Measurements from ENCODE around the gene DNAJC27.
A peak's percentile ranks its signal among the peaks of the same experiment; 100 is the strongest.
"Not testable (repeated sequence)": the region's sequence is repeated elsewhere in the genome, so short reads cannot be mapped to it uniquely, and the experiment has no call there.

DNAJC27 gene

DNA sequence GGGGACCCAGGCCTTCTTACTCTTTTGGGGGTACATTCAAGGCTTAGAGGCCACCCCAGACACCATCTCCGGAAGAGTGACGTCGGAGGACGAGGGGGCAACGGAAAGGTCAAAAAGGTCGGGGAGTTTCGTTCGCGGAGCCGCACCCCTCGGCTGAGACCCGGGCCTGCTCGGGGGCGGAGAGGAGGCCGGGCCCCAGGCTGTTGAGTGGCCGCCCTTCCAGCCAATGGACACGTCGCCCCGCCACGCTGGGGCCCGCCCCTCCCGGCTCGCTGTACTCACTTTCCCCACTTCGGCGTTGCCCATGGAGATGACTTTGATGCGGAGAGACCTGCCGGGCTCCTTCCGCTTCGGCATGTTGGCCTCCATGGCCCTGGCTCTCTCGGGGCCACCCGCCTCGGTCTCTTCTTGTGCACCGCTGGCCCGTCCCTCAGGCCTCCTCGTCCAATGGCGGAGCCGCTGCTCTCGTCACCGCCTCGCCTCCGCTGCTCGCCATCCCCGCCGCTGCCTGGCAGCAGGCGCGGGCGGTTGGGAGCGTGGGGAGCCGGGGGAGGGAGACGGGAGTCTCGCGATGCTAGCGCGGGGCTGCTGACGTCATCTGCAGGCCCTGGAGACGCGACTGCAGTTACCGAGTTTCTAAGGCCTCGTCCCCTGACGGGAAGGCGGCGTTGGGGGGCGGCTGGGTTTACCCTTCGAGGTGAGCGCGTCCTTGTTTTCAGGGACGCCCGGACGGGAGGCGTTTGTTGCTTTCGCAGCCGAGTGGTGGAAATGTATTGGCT lies at the start of gene DNAJC27:
TSS of gene DNAJC27 (minus strand) at position 420 of the 779 bp plus-strand sequence. CDS start at position 369, 51 bp downstream.
- peak; percentile 98 for DNase-seq

GRCh38 chr2:25018681-25019080 lies 46.9 kb upstream of the DNAJC27 start:
- no peak for DNase-seq

GRCh38 chr2:25014631-25015030 lies 42.9 kb upstream of the DNAJC27 start:
- no peak for DNase-seq

DNA sequence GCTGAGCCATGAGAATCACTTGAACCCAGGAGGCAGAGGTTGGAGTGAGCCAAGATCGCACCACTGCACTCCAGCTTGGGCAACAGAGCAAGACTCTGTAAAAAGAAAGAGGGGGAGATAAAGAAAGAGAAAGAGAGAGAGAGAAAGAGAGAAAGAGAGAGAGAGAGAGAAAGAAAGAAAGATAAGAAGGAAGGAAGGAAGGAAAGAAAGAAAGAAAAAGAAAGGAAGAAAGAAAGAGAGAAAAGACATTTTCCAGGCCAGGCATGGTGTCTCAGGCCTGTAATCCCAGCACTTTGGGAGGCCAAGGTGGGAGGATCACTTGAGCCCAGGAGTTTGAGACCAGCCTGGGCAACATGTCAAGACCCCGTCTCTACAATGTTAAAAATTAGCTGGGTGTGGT lies 39.6 kb upstream of the DNAJC27 start:
- not testable (repeated sequence) for DNase-seq

- DNase-seq = no peak
Measured at GRCh38 chr2:25009954-25010353, 38.2 kb upstream of the DNAJC27 start.

- DNase-seq = no peak
Measured at GRCh38 chr2:25002066-25002465, 30.3 kb upstream of the DNAJC27 start.

DNA sequence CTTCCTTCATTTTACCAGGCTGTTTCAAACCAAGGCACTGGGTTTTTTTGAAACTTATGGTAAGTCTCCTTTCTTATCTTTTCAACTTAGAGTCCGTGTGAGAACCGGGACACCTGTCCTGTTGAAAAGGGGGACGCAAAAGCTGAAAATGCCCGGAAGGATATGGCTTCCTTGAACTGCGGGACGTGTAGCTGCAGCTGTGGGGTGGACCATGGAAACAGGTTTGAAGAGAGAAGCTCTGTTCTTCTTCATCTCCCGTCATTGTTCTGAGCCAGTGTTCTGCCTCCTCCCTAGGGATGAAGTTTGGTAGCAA lies 29.5 kb upstream of the DNAJC27 start:
- DNase-seq = no peak

- no peak for DNase-seq
Measured at GRCh38 chr2:25000503-25001324, 29.0 kb upstream of the DNAJC27 start.

DNA sequence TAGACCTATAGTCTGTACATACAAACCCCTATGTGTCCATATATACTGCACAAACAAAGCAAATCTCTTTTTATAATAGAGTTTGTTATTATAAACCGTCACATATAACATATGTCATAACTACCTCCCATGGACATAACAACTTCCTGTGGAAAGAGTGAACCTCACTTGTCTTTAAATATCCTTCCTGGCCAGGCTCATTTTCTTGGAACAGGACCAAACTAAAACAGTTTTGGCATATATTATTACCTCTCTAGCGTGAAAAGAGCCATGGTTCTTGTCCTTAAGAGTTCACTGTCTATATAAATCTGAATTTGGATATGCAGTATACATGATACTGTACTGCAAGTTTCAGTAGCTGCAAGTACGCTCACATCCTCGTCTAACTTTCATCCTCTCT lies 28.3 kb upstream of the DNAJC27 start:
- no peak for DNase-seq

- not testable (repeated sequence) for DNase-seq
Measured at GRCh38 chr2:24999097-24999496, 27.3 kb upstream of the DNAJC27 start.

GRCh38 chr2:24994146-24994724 lies 22.5 kb upstream of the DNAJC27 start:
- no peak for DNase-seq

DNA sequence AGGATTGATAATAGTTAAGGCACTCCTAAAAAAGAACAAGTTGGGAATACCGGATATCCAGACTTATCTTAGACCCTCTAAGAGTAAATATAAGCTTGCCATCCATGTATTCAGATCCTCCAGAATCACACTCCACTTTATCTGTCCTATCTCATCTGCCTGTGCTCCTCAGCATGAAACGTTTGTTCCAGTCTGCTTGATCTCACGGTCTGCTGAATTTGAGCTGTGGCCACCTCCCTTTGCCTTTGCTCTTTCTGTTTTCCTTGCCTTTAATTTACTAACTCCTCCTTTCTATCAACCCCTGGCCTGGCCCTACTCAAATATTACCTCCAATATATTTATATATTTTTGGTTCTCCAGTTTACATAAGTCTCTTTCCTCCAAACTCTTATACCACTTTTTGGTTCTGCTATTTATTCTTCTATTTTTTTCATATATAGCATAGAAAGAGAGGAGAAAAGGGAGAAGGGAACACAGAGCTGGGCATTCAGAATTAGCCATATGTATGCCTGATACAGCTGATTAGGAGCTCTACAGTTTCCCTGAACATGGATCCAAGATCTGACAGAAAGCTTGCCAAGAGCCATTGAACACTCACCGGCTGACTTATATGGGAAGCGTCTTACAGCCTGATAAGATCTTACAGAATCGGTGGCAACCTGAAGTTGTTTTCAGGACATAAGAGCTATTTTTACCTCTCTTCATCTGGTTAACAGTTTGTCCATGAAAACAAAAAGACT lies 21.8 kb upstream of the DNAJC27 start:
- no peak for DNase-seq

GRCh38 chr2:24986372-24986771 lies 14.6 kb upstream of the DNAJC27 start:
- peak; percentile 76 for DNase-seq

- DNase-seq = no peak
Measured at GRCh38 chr2:24985511-24985910, 13.8 kb upstream of the DNAJC27 start.

DNA sequence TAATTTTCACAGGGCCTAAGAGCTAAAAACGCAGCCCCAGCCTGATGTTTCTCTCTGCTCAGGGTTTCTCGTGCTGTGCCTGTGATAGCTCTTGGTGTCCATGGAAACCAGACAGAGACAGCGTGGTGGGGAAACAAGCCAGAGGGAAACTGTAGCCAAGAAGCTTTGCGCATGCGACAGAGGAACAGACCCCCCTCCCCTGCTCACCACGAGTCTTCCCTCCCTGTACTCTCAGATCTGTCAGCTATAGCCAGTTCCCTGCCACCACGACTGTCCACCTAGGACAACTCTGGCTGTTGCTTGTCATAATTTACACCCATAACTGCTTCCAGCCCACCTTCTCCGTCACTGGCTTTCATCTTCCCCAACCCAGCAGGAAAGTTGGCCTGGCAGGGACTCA lies 13.2 kb upstream of the DNAJC27 start:
- peak; percentile 44 for DNase-seq

GRCh38 chr2:24981411-24982136 lies 9.8 kb upstream of the DNAJC27 start:
- DNase-seq = no peak

DNA sequence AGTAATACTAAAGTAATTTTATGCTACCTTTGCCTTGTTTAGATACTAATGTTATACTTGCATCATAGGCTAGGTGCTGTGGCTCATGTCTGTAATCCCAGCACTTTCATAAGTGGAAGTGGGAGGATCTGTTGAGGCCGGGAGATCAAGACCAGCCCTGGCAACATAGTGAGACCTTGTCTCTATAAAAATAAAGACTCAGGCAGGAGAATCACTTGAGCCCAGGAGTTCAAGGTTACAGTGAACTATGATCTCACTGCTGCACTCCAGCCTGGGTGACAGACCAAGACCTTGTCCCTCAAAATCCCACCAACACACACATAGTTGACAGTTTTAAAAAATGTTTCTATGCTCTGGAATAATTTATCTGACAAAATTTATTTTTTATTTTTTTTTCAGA lies 6.9 kb upstream of the DNAJC27 start:
- no peak for DNase-seq

- DNase-seq = no peak
Measured at GRCh38 chr2:24977631-24978030, 5.9 kb upstream of the DNAJC27 start.

GRCh38 chr2:24973812-24974211 lies 2.1 kb upstream of the DNAJC27 start:
- no peak for DNase-seq

GRCh38 chr2:24972315-24972961 lies 683 bp upstream of the DNAJC27 start:
- peak; percentile 48 for DNase-seq

GRCh38 chr2:24971286-24971535 lies 544 bp downstream of the DNAJC27 start:
- DNase-seq = peak; percentile 73

Data from midbrain (tissue), 1 donor.